ENCODE measurements around the gene FGB. TPM values are rescaled to one million over a fixed set of nuclear protein-coding genes. Genes with fewer than 3 reads are reported as not detected.

Gene FGB
- total RNA-seq, 1 experiment from 2014 or later, result not detected

DNA sequence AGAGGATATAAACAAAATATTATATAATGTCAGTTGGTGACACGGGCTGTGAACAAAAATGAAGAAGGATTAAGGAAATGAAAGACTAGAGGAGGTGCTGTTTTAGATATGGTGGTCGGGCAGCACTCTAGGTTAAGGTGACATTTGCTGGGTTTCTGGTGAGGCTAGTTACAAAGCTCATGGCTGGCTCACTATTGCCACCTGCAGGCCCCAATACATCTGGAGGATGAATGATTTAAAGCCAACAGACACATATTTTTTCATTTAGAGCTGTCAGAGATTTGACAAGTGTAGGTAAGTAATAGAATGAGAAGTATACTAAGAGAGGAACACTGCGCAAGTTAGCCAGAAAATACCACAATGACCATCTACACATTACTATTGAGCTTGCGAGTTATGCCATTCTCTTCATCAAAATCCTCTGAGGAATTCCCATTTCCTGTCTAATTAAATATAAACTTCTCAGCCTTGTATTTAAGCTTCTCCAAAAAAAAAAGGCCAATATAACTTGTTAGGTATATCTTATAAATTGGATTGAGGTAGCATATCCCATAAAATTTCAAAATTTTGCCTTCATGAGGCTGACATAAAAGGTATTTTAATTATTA, 56.0 kb downstream of the FGB start:
- DNase-seq (ENCODE audit: low read depth), result peak; percentile 38

DNA sequence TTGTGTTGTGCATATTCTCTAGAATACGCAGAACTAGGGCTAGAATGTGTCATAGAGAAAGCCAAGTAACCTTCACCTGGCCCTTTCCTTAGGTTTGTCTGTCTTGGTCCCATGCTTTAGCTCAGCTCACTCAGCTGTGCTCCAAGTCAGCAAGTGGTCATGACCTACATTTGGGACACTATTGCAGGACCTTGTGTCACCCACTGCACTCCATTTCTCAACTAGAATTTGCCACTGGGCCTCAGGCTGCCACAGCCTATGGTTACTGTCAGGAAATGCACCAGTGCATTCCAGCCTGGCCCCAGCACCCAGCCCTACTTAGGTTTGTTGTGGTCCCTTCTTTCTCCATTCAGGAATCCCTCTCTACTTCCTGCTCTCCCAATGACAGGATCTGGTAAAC, 57.3 kb downstream of the FGB start:
- no peak for DNase-seq (ENCODE audit: low read depth)

Other genes starting within 250 kb of the FGB start
- gene DCHS2, start 71.2 kb upstream of the FGB start, total RNA-seq (2014; rRNA removed), result not detected in 2 replicates
- 51.7 and 63.0 TPM in 2 replicates for gene PLRG1, start 12.6 kb upstream of the FGB start, total RNA-seq (2014; rRNA removed)
- not detected in 2 replicates for gene FGA, start 27.7 kb downstream of the FGB start, total RNA-seq (2014; rRNA removed)
- not detected in 2 replicates for gene FGG, start 49.6 kb downstream of the FGB start, total RNA-seq (2014; rRNA removed)
- gene LRAT, start 181.0 kb downstream of the FGB start, total RNA-seq (2014; rRNA removed), result not detected in 2 replicates
- 0.06 TPM in 1 of 2 replicates, not detected in the other for gene RBM46, start 218.3 kb downstream of the FGB start, total RNA-seq (2014; rRNA removed)

Data from LHCN-M2 (cell line).